Sigmoid colon (tissue), 7 donors: ENCODE data around the gene BOD1L1. TPM values are rescaled to one million over a fixed set of nuclear protein-coding genes. Genes with fewer than 3 reads are reported as not detected.
A peak's percentile ranks its signal among the peaks of the same experiment; 100 is the strongest.

Experiments
- DNase-seq: peaks from one replicate; pipeline ENCODE4 v3.0.0-alpha.2; 2019
- H3K27ac ChIP-seq, 4 donors: fragments of 200-600 bp; sonication (generic); one replicate each; pipeline ENCODE4 v1.5.1; 2016 to 2019; ENCODE audit warnings: mild to moderate bottlenecking in 1 of 4
- H3K27me3 ChIP-seq, 3 donors: fragments of 200-600 bp; sonication (generic); one replicate each; pipeline ENCODE4 v1.5.1; 2019; ENCODE audit warnings: mild to moderate bottlenecking in 1 of 3
- H3K36me3 ChIP-seq, 4 donors: fragments of 200-600 bp; sonication (generic); one replicate each; pipeline ENCODE4 v1.5.1; 2016 to 2019
- H3K4me1 ChIP-seq, 4 donors: fragments of 200-600 bp; sonication (generic); one replicate each; pipeline ENCODE4 v1.5.1; 2017 to 2019
- H3K4me3 ChIP-seq, 4 donors: fragments of 200-600 bp; sonication (generic); one replicate each; pipeline ENCODE4 v1.5.1; 2017 to 2019; ENCODE audit warnings: mild to moderate bottlenecking in 2 of 4, moderate library complexity in 1 of 4
- H3K9me3 ChIP-seq, 4 donors: fragments of 200-600 bp in 3 of 4; sonication (generic) in 3 of 4; one replicate each; pipeline versions ENCODE4 v1.5.1 to v1.6.1; 2013 to 2019
- CTCF ChIP-seq, 4 experiments: fragments of 450-650 bp in 3 of 4; fragments of 200-600 bp in 1 of 4; IDR thresholded peaks; one replicate each; pipeline ENCODE4 v1.5.1; 2016 to 2019; ENCODE audit warnings: antibody characterized with exemption in 4 of 4, mild to moderate bottlenecking in 3 of 4, moderate library complexity in 2 of 4
- EP300 ChIP-seq, 4 donors: sonication (generic); formaldehyde crosslinking; IDR thresholded peaks; one replicate each; pipeline ENCODE4 v1.6.1; 2017; ENCODE audit warnings: antibody characterized with exemption in 4 of 4
- POLR2A ChIP-seq, 2 donors: fragments of 450-650 bp; IDR thresholded peaks; one replicate each; pipeline ENCODE4 v1.6.1; 2016; ENCODE audit warnings: antibody characterized with exemption in 2 of 2, mild to moderate bottlenecking in 2 of 2, moderate library complexity in 2 of 2
- POLR2AphosphoS5 ChIP-seq, 4 donors: sonication (generic); formaldehyde crosslinking; IDR thresholded peaks; one replicate each; pipeline ENCODE4 v1.6.1; 2017; ENCODE audit warnings: antibody characterized with exemption in 4 of 4
- WGBS, 2 donors: extraction: QIAGEN DNeasy Blood & Tissue Kit; methylation state at CpG; one replicate each; pipeline ENCODE4 v1.1.7; 2013; 5-methylcytosine and 5-hydroxymethylcytosine counted together
- intact Hi-C: fragments of 100-400 bp; cut with DNase I; formaldehyde crosslinking; loops from one replicate; pipeline ENCODE4 v1.15.1; 2023
- polyA plus RNA-seq, 3 donors: library from polyadenylated mRNA; stranded (reverse); fragments of 200-250 nt; gene quantifications; one replicate each; pipeline ENCODE4 v1.2.3, GENCODE V29; 2013
- total RNA-seq, 4 donors: library from RNA; depleted of rRNA; stranded (reverse); fragments of >200 nt; gene quantifications; one replicate each; pipeline ENCODE4 v1.1.0, GENCODE V29; 2016
- donor health status: healthy with polysubstance abuse.
- donor health status: Bipolar disorder and iron deficiency.
- donor health status: healthy.

BOD1L1 gene
- total and polyA plus RNA-seq, 7 donors = 8.3 to 46.0 (median 34.3) TPM

DNA sequence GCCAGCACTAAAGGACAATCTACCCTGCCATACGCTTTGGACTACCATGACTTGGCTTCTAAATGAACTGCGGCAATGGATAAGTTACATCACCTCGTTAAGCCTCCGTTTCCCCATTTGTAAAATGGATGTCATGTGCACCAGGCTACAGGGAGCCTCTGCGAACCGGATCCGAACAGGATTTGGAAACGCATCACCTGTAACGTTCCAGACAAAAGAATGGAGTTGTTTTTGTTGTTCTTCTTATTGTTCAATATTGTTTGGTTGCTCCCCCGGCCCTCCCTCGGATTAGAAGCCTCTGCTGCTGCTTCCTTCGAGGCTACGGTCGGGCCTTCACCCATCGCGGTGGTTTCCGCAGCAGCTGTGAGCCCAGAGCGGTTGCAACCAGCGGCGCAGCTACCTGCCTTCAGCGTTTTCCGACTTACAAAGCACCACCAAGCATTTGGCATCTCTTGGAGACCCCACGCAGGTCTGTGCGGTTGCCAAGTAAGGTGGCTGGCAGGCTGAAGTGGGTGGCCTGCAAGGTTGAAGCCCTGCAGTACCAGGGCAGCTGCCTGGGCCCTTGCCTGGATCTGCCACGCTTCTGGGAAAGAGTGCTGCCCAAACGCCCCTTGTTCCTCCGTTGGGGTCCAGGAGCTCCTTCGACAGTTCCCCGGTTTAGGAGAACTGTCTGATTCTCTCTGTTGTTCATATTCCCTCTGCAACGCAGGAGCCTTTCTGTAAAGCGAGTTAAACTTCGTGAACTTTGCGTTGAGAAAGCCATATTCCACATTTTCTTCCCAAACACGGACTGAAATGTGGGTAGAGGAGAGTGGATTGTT lies 90.3 kb downstream of the BOD1L1 start:
- no peaks in the 10 kb centered on the region for H3K36me3 ChIP-seq
- intact Hi-C loops = no loop called here
- no peaks in the 10 kb centered on the region for H3K9me3 ChIP-seq
- DNase-seq = peak; percentile 55
- H3K27me3 ChIP-seq = peaks cover 0 to 52% (median 13%) of the 10 kb centered on the region in 3 donors
- no peak overlapping the region for H3K4me3 ChIP-seq
- H3K4me1 ChIP-seq = peaks cover 0 to 36% (median 22%) of the 10 kb centered on the region in 4 donors
- 27 to 39% methylated on average over 34 of the region's 34 CpGs for WGBS, 2 donors
- no peak for TF ChIP-seq EP300 (IDR thresholded peaks at IDR 0.05)
- peak overlapping the region in 2 of 4 donors; percentile 23 to 96 for H3K27ac ChIP-seq

GRCh38 chr4:13536607-13537006 lies 90.9 kb downstream of the BOD1L1 start:
- Histone ChIP-seq H3K36me3 (no peaks in the 10 kb centered on the region), H3K27ac (peak overlapping the region in 2 of 4 donors; percentile 23 to 24), H3K27me3 (peaks cover 0 to 46% (median 10%) of the 10 kb centered on the region in 3 donors), H3K9me3 (no peaks in the 10 kb centered on the region), H3K4me1 (peaks cover 0 to 30% (median 16%) of the 10 kb centered on the region in 4 donors), H3K4me3 (peak overlapping the region in 1 of 4 donors; percentile 38)
- intact Hi-C loops = no loop called here
- 39 to 41% methylated on average over 6 of the region's 6 CpGs for WGBS, 2 donors
- TF ChIP-seq CTCF (IDR thresholded peaks at IDR 0.05) = no peak
- TF ChIP-seq POLR2A (IDR thresholded peaks at IDR 0.05) = no peak
- no peak for TF ChIP-seq POLR2AphosphoS5 (IDR thresholded peaks at IDR 0.05)
- no peak for TF ChIP-seq EP300 (IDR thresholded peaks at IDR 0.05)
- no peak for DNase-seq

- Histone ChIP-seq H3K4me3 (peak overlapping the region; percentile 8 to 39 (median 29)), H3K4me1 (peaks cover 0 to 22% (median 8%) of the 10 kb centered on the region in 4 donors), H3K27ac (peak overlapping the region in 2 of 4 donors; percentile 24 to 28), H3K36me3 (no peaks in the 10 kb centered on the region), H3K27me3 (peaks cover under 1 to 42% (median 8%) of the 10 kb centered on the region in 3 donors), H3K9me3 (no peaks in the 10 kb centered on the region)
- TF ChIP-seq CTCF (IDR thresholded peaks at IDR 0.05) (no peak), EP300 (IDR thresholded peaks at IDR 0.05) (no peak), POLR2A (IDR thresholded peaks at IDR 0.05) (no peak), POLR2AphosphoS5 (IDR thresholded peaks at IDR 0.05) (no peak)
- WGBS, 2 donors = 12 to 17% methylated on average over 39 of the region's 39 CpGs
- peak; percentile 60 for DNase-seq
- intact Hi-C loops = no loop called here
Observed at GRCh38 chr4:13535708-13536361, 91.7 kb downstream of the BOD1L1 start.

- H3K36me3 ChIP-seq = no peaks in the 10 kb centered on the region
- intact Hi-C loops = no loop called here
- peak overlapping the region in 2 of 4 donors; percentile 24 to 28 for H3K27ac ChIP-seq
- TF ChIP-seq CTCF (IDR thresholded peaks at IDR 0.05) = no peak
- no peak for TF ChIP-seq POLR2AphosphoS5 (IDR thresholded peaks at IDR 0.05)
- TF ChIP-seq POLR2A (IDR thresholded peaks at IDR 0.05) = no peak
- no peak for TF ChIP-seq EP300 (IDR thresholded peaks at IDR 0.05)
- 22 to 23% methylated on average over 18 of the region's 18 CpGs for WGBS, 2 donors
- peak; percentile 48 for DNase-seq
- H3K27me3 ChIP-seq = peaks cover 5 to 42% (median 8%) of the 10 kb centered on the region in 3 donors
- peaks cover 0 to 15% (median 3%) of the 10 kb centered on the region in 4 donors for H3K4me1 ChIP-seq
- no peaks in the 10 kb centered on the region for H3K9me3 ChIP-seq
- H3K4me3 ChIP-seq = peak overlapping the region in 2 of 4 donors; percentile 38 to 39
Observed at GRCh38 chr4:13535118-13535517, 92.4 kb downstream of the BOD1L1 start.
